Suprapubic skin (tissue), 4 donors: ENCODE measurements around the gene MAK. TPM values are rescaled to one million over a fixed set of nuclear protein-coding genes. Genes with fewer than 3 reads are reported as not detected.
"Not testable (repeated sequence)": the region's sequence is repeated elsewhere in the genome, so short reads cannot be mapped to it uniquely, and the experiment has no call there.

Experiments
- DNase-seq, 2 donors: peaks; one replicate each; pipeline ENCODE4 v3.0.0-alpha.2; 2019; ENCODE audit warnings: low spot score in 2 of 2
- H3K27ac ChIP-seq: fragments of 200-600 bp; sonication (generic); one replicate; pipeline ENCODE4 v1.5.1; 2019
- H3K27me3 ChIP-seq: fragments of 200-600 bp; sonication (generic); one replicate; pipeline ENCODE4 v1.5.1; 2019
- H3K36me3 ChIP-seq: fragments of 200-600 bp; sonication (generic); one replicate; pipeline ENCODE4 v1.5.1; 2019
- H3K4me1 ChIP-seq: fragments of 200-600 bp; sonication (generic); one replicate; pipeline ENCODE4 v1.5.1; 2019
- H3K4me3 ChIP-seq: fragments of 200-600 bp; sonication (generic); one replicate; pipeline ENCODE4 v1.5.1; 2019; ENCODE audit warnings: mild to moderate bottlenecking
- H3K9me3 ChIP-seq: fragments of 200-600 bp; sonication (generic); one replicate; pipeline ENCODE4 v1.5.1; 2019
- EP300 ChIP-seq: sonication (generic); formaldehyde crosslinking; IDR thresholded peaks from one replicate; pipeline ENCODE4 v1.6.1; 2017; ENCODE audit warnings: antibody characterized with exemption
- POLR2A ChIP-seq, 2 donors: fragments of 450-650 bp; IDR thresholded peaks; one replicate each; pipeline ENCODE4 v1.6.1; 2017; ENCODE audit warnings: antibody characterized with exemption in 2 of 2, mild to moderate bottlenecking in 2 of 2, moderate library complexity in 2 of 2
- POLR2AphosphoS5 ChIP-seq, 3 donors: sonication (generic); formaldehyde crosslinking; IDR thresholded peaks; one replicate each; pipeline ENCODE4 v1.6.1; 2017; ENCODE audit warnings: antibody characterized with exemption in 3 of 3
- WGBS: methylation state at CpG from one replicate; pipeline ENCODE4 v1.1.5; 2018; 5-methylcytosine and 5-hydroxymethylcytosine counted together
- total RNA-seq, 4 donors: library from RNA; depleted of rRNA; stranded (reverse); fragments of >200 nt; gene quantifications; one replicate each; pipeline ENCODE4 v1.1.0, GENCODE V29; 2016
- TF ChIP-seq, protein P1 (sequence below), 2 donors: fragments of 200-600 bp in 1 of 2; fragments of 450-650 bp in 1 of 2; sonication (generic) in 1 of 2; IDR thresholded peaks; one replicate each; pipeline ENCODE4 v1.5.1; 2016 to 2019; ENCODE audit warnings: antibody characterized with exemption in 2 of 2, mild to moderate bottlenecking in 1 of 2, moderate library complexity in 1 of 2

Gene MAK
- total RNA-seq, 4 donors from 2014 or later, result 0.26 to 0.49 TPM; not detected in 2

DNA sequence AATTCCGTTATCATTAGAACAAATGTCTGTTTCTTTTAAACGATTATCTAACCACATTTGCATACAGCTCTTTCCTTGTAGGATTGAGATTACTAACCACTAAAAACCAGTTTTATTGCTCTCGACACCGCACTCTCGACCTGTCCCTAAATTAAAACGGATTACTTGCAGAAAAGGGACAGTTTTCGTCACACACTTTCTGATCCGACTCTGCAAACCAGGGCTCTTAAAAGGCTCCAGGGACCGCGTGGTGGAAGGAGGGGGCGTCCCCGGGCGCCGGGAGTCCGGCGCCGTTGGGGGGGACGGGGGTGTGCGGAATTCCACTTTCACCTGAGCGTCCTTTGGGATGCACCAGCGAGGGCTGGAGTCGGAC is 731 bp downstream of the MAK start:
- Histone ChIP-seq H3K36me3 (no peaks in the 10 kb centered on the region), H3K4me1 (peaks cover 23% of the 10 kb centered on the region), H3K27me3 (peaks cover 11% of the 10 kb centered on the region), H3K9me3 (no peaks in the 10 kb centered on the region), H3K4me3 (peak overlapping the region; percentile 63), H3K27ac (no peak overlapping the region)
- under 1% methylated on average over 22 of the region's 22 CpGs for WGBS
- DNase-seq, result no peak
- TF ChIP-seq POLR2A (IDR thresholded peaks at IDR 0.05), result no peak
- TF ChIP-seq, protein P1, sequence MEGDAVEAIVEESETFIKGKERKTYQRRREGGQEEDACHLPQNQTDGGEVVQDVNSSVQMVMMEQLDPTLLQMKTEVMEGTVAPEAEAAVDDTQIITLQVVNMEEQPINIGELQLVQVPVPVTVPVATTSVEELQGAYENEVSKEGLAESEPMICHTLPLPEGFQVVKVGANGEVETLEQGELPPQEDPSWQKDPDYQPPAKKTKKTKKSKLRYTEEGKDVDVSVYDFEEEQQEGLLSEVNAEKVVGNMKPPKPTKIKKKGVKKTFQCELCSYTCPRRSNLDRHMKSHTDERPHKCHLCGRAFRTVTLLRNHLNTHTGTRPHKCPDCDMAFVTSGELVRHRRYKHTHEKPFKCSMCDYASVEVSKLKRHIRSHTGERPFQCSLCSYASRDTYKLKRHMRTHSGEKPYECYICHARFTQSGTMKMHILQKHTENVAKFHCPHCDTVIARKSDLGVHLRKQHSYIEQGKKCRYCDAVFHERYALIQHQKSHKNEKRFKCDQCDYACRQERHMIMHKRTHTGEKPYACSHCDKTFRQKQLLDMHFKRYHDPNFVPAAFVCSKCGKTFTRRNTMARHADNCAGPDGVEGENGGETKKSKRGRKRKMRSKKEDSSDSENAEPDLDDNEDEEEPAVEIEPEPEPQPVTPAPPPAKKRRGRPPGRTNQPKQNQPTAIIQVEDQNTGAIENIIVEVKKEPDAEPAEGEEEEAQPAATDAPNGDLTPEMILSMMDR (IDR thresholded peaks at IDR 0.05), result no peak
- no peak for TF ChIP-seq EP300
- no peak for TF ChIP-seq POLR2AphosphoS5 (IDR thresholded peaks at IDR 0.05)

DNA sequence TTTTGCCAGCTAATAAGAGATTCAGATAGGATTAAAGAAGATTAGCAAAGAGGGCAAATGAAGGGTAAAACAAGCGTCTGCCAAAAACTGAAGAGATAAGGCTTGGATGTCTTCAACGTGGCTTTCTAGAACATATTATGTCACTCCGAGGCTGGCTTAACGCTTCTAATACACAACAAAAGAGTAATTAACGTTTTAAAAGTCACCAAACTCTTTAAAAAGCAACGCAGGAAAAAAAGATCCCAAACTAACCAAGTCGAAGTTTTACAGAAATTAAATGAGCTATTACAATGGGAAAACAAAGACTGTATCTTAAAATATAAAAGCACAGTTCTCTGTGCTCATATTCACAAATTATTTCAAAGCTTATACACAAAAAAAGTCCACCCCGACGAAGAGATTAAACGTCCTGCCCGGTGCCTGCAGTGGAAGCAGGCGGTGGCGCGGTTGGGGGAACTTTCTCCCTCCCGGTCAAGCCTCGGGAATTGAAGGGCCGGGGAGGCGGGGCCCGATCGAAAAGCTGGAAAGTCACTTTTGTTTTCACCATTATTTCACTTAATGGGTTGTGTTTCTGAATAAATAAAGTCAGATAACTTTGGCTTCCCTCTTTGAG is 1.2 kb downstream of the MAK start:
- TF ChIP-seq POLR2AphosphoS5 (IDR thresholded peaks at IDR 0.05), result no peak
- WGBS, result 4% methylated on average over 20 of the region's 20 CpGs
- Histone ChIP-seq H3K4me3 (peak overlapping the region; percentile 63), H3K27me3 (peaks cover 11% of the 10 kb centered on the region), H3K9me3 (no peaks in the 10 kb centered on the region), H3K36me3 (no peaks in the 10 kb centered on the region), H3K27ac (no peak overlapping the region), H3K4me1 (peaks cover 23% of the 10 kb centered on the region)
- no peak for DNase-seq

DNA sequence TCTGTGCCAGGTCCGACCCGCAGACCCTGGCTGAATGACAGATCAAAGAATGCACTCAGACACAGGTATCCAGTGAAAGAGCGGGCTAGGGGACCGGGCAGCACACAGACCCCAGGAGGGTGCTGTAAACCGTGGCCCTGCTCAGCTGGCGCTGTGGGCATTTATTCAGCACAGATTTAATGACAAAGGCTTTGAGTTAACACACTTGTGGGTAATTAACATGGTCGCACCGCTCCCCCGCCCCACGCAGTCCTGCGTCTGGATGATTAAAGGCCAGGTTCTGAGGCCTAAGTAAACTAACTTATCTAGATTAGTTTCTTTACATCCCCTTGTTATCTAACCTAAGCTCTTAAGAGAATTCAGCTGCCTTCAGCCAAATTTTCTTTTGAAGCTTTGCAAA is 3.5 kb downstream of the MAK start:
- Histone ChIP-seq H3K27ac (no peak overlapping the region), H3K4me3 (no peak overlapping the region), H3K9me3 (no peaks in the 10 kb centered on the region), H3K4me1 (peaks cover 23% of the 10 kb centered on the region), H3K36me3 (no peaks in the 10 kb centered on the region), H3K27me3 (peaks cover 11% of the 10 kb centered on the region)
- TF ChIP-seq POLR2A (IDR thresholded peaks at IDR 0.05), result no peak
- TF ChIP-seq, protein P1 (IDR thresholded peaks at IDR 0.05), result no peak
- TF ChIP-seq POLR2AphosphoS5 (IDR thresholded peaks at IDR 0.05), result no peak
- TF ChIP-seq EP300, result no peak
- DNase-seq, result no peak
- WGBS, result 95% methylated on average over 11 of the region's 11 CpGs

DNA sequence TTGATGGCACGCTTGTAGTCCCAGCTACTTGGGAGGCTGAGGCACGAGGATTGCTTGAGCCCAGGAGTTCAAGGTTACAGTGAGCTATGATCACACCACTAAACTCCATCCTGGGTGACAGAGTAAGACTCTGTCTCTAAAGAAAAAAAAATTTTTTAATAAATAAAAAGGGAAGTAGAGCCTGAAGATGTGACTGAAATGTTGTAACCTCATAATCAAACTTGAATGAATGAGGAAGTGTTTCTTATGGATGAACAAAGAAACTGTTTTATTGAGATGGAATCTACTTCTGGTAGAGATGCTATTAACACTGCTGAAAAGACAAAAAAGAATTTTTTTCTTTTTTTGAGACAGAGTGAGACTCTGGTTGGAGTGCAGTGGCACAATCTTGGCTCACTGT is 6.7 kb downstream of the MAK start:
- Histone ChIP-seq H3K4me3 (no peak overlapping the region), H3K27me3 (peaks cover 11% of the 10 kb centered on the region), H3K9me3 (no peaks in the 10 kb centered on the region), H3K4me1 (no peaks in the 10 kb centered on the region), H3K36me3 (no peaks in the 10 kb centered on the region), H3K27ac (no peak overlapping the region)
- 100% methylated on average over 2 of the region's 2 CpGs for WGBS
- TF ChIP-seq POLR2AphosphoS5 (IDR thresholded peaks at IDR 0.05) (no peak), POLR2A (IDR thresholded peaks at IDR 0.05) (no peak)
- DNase-seq, result no peak

DNA sequence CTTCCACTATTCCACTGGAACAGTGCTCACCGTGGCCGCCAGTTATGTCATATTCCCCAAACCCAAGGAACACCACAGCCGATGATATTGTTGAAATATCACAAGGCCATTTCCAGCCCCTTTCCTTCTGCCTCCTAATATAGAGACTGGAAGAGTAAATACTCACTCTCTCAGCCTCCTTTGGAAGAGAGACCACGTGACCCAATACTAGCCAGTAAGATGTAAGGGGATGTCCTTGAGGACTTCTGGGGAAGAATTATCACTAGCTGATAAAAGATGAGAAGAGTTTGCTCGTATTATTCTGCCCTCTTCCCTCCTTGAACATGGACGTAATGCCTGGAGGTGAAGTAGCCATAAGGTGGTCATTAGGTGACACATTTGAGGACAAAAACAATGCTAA is 13.5 kb downstream of the MAK start:
- TF ChIP-seq POLR2AphosphoS5 (IDR thresholded peaks at IDR 0.05), result no peak
- no peak for DNase-seq
- H3K27ac ChIP-seq, result no peak overlapping the region
- no peaks in the 10 kb centered on the region for H3K36me3 ChIP-seq
- WGBS, result 97% methylated on average over 6 of the region's 6 CpGs
- no peaks in the 10 kb centered on the region for H3K9me3 ChIP-seq
- H3K4me3 ChIP-seq, result no peak overlapping the region
- H3K4me1 ChIP-seq, result no peaks in the 10 kb centered on the region
- H3K27me3 ChIP-seq, result no peaks in the 10 kb centered on the region

DNA sequence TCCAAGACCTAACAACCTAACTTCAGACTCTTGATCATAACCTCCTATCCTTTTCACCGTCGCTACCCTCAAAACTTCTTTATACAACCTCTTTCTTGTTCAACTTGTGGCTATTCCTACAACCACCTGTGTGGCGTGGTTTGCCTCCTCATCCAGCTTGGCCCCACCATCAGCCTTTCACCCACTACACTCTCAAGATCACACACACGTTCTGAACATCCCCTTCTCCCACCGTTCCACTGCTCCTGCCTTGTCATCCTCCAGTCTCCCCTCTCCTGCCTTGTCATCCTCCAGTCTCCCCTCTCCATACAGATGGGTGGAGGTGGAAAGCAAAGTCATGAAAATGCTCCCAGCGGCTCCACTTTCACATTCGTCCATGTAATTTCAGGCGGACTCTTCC is 14.0 kb downstream of the MAK start:
- Histone ChIP-seq H3K9me3 (no peaks in the 10 kb centered on the region), H3K36me3 (no peaks in the 10 kb centered on the region), H3K27ac (no peak overlapping the region), H3K27me3 (no peaks in the 10 kb centered on the region), H3K4me1 (no peaks in the 10 kb centered on the region), H3K4me3 (no peak overlapping the region)
- DNase-seq, result no peak
- 95% methylated on average over 8 of the region's 8 CpGs for WGBS
- TF ChIP-seq EP300 (no peak), POLR2A (IDR thresholded peaks at IDR 0.05) (no peak), POLR2AphosphoS5 (IDR thresholded peaks at IDR 0.05) (no peak)
- TF ChIP-seq, protein P1 (IDR thresholded peaks at IDR 0.05), result no peak

DNA sequence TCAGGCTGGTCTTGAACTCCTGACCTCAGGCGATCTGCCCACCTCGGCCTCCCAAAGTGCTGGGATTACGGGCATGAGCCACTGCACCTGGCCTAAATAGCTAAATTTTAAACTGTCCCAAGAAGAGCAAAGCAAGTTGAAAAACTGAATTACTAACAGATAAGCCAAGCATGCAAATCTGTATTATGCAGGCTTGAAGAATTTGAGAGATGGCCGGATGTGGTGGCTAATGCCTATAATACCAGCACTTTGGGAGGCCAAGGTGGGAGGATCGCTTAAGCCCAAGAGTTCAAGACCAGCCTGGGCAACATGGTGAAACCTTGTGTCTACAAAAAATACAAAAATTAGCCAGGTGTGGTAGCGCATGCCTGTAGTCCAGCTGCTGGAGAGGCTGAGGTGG is 24.2 kb downstream of the MAK start:
- H3K4me3 ChIP-seq, H3K9me3 ChIP-seq, DNase-seq, H3K27ac ChIP-seq, H3K4me1 ChIP-seq, H3K36me3 ChIP-seq, H3K27me3 ChIP-seq: not testable (repeated sequence)
- 98% methylated on average over 6 of the region's 6 CpGs for WGBS
